Measurements from ENCODE around the gene CYFIP2.

GRCh38 chr5:157327771-157328170 lies 61.8 kb downstream of the CYFIP2 start:
- no peak for TF ChIP-seq EZH2phosphoT487 (IDR thresholded peaks at IDR 0.05; ENCODE audit: insufficient read depth, low read depth)
- TF ChIP-seq EZH2 (IDR thresholded peaks at IDR 0.05; ENCODE audit: insufficient read depth, poor library complexity, severe bottlenecking): no peak
